HepG2 (cell line): Measurements from ENCODE around the gene PARN. TPM values are rescaled to one million over a fixed set of nuclear protein-coding genes. Genes with fewer than 3 reads are reported as not detected.

ENCODE experiments used
- ATF7 ChIP-seq, 2 experiments: fragments of 450-650 bp in 1 of 2; sonication (generic) in 1 of 2; formaldehyde crosslinking in 1 of 2; IDR thresholded peaks; 2 replicates each; pipeline versions ENCODE4 v1.4.0 to v1.6.1; 2016 to 2020; ENCODE audit warnings: antibody characterized with exemption in 1 of 2, mild to moderate bottlenecking in 1 of 2, missing genetic modification reagents in 1 of 2
- HMGA1 ChIP-seq: sonication (generic); formaldehyde crosslinking; conservative IDR thresholded peaks from 2 replicates; pipeline ENCODE4 v1.4.0; 2020; ENCODE audit warnings: missing genetic modification reagents
- HNRNPK ChIP-seq: fragments of 200-400 bp; formaldehyde crosslinking; IDR thresholded peaks from 2 replicates; pipeline ENCODE4 v1.6.1; 2018; ENCODE audit warnings: low read length, low read depth, moderate library complexity, mild to moderate bottlenecking; ENCODE audit not compliant: poor library complexity, severe bottlenecking
- KDM2A ChIP-seq: sonication (generic); formaldehyde crosslinking; IDR thresholded peaks from 2 replicates; pipeline ENCODE4 v1.4.0; 2020; ENCODE audit warnings: low read depth, missing genetic modification reagents, borderline replicate concordance
- MATR3 ChIP-seq: sonication (generic); formaldehyde crosslinking; IDR thresholded peaks from 2 replicates; pipeline ENCODE4 v1.4.0; 2020; ENCODE audit warnings: missing genetic modification reagents
- MXI1 ChIP-seq: IDR thresholded peaks from 3 replicates; pipeline ENCODE4 v1.6.1; 2012; ENCODE audit warnings: low read depth, low read length, inconsistent platforms, borderline replicate concordance
- SIN3A ChIP-seq: IDR thresholded peaks from 2 replicates; pipeline ENCODE4 v1.6.1; 2011; ENCODE audit warnings: low read depth, mild to moderate bottlenecking, control low read depth, low read length, borderline replicate concordance
- SIN3B ChIP-seq: fragments of 150-350 bp; IDR thresholded peaks from 2 replicates; pipeline ENCODE4 v1.6.1; 2014; ENCODE audit warnings: low read length
- SNAI1 ChIP-seq: sonication (generic); formaldehyde crosslinking; IDR thresholded peaks from 2 replicates; pipeline ENCODE4 v1.5.0; 2020; ENCODE audit warnings: mild to moderate bottlenecking, missing genetic modification reagents, borderline replicate concordance
- TAF1 ChIP-seq: sonication (generic); formaldehyde crosslinking; IDR thresholded peaks from 2 replicates; pipeline ENCODE4 v1.4.0; 2020; ENCODE audit warnings: missing genetic modification reagents
- TOE1 ChIP-seq: sonication (generic); formaldehyde crosslinking; IDR thresholded peaks from 2 replicates; pipeline ENCODE4 v1.4.0; 2020; ENCODE audit warnings: mild to moderate bottlenecking, missing genetic modification reagents
- ZBTB38 ChIP-seq: sonication (generic); formaldehyde crosslinking; IDR thresholded peaks from 2 replicates; pipeline ENCODE4 v1.5.1; 2020; ENCODE audit warnings: mild to moderate bottlenecking, missing genetic modification reagents
- ZC3H13 ChIP-seq: sonication (generic); formaldehyde crosslinking; IDR thresholded peaks from 2 replicates; pipeline ENCODE4 v1.8.1; 2023; ENCODE audit warnings: mild to moderate bottlenecking, missing genetic modification reagents, moderate library complexity
- ZNF850 ChIP-seq: sonication (generic); formaldehyde crosslinking; conservative IDR thresholded peaks from 2 replicates; pipeline ENCODE4 v1.9.0; 2021; ENCODE audit warnings: mild to moderate bottlenecking, missing genetic modification reagents
- polyA plus RNA-seq, 8 experiments: library from polyadenylated mRNA; depleted of rRNA in 3 of 8; stranded (reverse) in 7 of 8; unstranded in 1 of 8; fragments of >200 nt; fragmentation: Illumina TruSeq in 4 of 8; extraction: Trizol in 4 of 8; gene quantifications; 2 replicates each; pipeline versions ENCODE4 v1.2.1 to v1.2.3, GENCODE V29; 2011 to 2016; ENCODE audit warnings: low read depth in 4 of 8, missing spikeins in 1 of 8, mixed read lengths in 1 of 8; ENCODE audit not compliant: insufficient read depth in 1 of 8
- total RNA-seq, 5 experiments: library from RNA; depleted of rRNA; stranded (reverse); fragments of >200 nt; fragmentation: Illumina TruSeq; extraction: Trizol; gene quantifications; 2 replicates each; pipeline ENCODE4 v1.2.3, GENCODE V29; 2016; ENCODE audit warnings: low read depth in 1 of 5
- TF ChIP-seq, protein P1 (sequence below): sonication (generic); formaldehyde crosslinking; IDR thresholded peaks from 2 replicates; pipeline ENCODE4 v1.4.0; 2020; ENCODE audit warnings: missing genetic modification reagents
- TF ChIP-seq, protein P2 (sequence below): sonication (generic); formaldehyde crosslinking; IDR thresholded peaks from 2 replicates; pipeline ENCODE4 v1.5.0; 2020; ENCODE audit warnings: mild to moderate bottlenecking, missing genetic modification reagents, borderline replicate concordance
- TF ChIP-seq, protein P3 (sequence below): conservative IDR thresholded peaks from 2 replicates; pipeline ENCODE4 v1.6.1; 2018; ENCODE audit warnings: missing genetic modification reagents
- TF ChIP-seq, protein P4 (sequence below): IDR thresholded peaks from 2 replicates; pipeline ENCODE4 v1.6.1; 2012; ENCODE audit warnings: low read depth, low read length, improper control_type of control experiment
- TF ChIP-seq, protein P5 (sequence below): sonication (generic); formaldehyde crosslinking; conservative IDR thresholded peaks from 2 replicates; pipeline ENCODE4 v1.8.0; 2022; ENCODE audit warnings: mild to moderate bottlenecking, moderate library complexity, missing genetic modification reagents

Gene PARN
- total and polyA plus RNA-seq, 2 of the 13 experiments (the other 11 are each of a cell fraction or from before 2014, with no cell fraction given) = 13.3 to 47.6 TPM

DNA sequence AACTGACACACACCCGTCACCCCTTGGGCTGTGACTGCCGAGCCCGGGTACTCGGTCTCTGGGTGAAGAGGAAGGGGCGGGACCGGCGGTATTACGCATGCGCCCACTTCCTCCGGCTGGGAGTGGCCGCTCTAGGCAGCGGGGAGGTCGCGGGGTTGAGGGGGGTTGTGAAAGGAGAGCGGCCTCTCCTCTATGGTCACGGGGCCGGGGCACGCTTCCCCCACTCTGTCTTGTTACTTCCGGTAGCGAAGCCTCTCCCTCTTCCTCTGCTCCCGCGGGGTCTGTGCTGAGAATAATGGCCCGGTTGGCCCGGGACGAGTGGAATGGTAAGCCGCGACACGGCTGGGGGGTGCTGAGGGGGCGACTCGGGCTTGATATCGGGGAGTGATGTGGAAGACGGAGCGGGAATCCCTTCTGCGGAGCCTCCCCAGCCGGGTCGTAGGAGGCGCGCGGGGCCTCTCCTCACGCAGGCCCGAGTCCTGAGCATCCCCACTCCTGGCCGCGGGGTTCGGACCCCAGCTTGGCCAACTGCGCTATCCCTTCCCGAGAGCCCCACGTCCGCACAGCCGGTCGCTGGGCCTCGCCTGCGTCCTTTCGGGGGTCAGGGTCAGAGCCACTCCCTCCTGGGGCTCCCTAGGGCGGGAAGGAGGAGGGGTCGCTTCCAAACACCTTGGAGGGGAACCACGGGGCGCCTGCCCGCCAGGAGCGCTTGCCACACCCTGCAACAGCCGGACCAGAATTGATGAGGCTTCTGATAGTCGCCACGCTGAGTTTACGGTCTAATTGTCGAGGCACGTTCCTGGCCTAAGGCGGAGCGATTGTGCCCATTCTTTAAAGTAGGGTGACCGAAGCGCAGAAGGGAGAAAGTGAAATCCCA lies 2.9 kb upstream of the PARN start, which contains the start of gene BFAR (continued):
- peak; percentile 10 for TF ChIP-seq HNRNPK
- peak; percentile 95; the same call in 1 of the 3 replicates for TF ChIP-seq MXI1
- TF ChIP-seq, protein P1, sequence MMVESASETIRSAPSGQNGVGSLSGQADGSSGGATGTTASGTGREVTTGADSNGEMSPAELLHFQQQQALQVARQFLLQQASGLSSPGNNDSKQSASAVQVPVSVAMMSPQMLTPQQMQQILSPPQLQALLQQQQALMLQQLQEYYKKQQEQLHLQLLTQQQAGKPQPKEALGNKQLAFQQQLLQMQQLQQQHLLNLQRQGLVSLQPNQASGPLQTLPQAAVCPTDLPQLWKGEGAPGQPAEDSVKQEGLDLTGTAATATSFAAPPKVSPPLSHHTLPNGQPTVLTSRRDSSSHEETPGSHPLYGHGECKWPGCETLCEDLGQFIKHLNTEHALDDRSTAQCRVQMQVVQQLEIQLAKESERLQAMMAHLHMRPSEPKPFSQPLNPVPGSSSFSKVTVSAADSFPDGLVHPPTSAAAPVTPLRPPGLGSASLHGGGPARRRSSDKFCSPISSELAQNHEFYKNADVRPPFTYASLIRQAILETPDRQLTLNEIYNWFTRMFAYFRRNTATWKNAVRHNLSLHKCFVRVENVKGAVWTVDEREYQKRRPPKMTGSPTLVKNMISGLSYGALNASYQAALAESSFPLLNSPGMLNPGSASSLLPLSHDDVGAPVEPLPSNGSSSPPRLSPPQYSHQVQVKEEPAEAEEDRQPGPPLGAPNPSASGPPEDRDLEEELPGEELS (CRISPR knock-in tag) = peak; percentile 55; the same call in 1 of the 2 replicates
- TF ChIP-seq ZNF850 (CRISPR knock-in tag) = 0 out of 2 replicates have a peak, but pooled peaks have one; percentile 52
- TF ChIP-seq, protein P2, sequence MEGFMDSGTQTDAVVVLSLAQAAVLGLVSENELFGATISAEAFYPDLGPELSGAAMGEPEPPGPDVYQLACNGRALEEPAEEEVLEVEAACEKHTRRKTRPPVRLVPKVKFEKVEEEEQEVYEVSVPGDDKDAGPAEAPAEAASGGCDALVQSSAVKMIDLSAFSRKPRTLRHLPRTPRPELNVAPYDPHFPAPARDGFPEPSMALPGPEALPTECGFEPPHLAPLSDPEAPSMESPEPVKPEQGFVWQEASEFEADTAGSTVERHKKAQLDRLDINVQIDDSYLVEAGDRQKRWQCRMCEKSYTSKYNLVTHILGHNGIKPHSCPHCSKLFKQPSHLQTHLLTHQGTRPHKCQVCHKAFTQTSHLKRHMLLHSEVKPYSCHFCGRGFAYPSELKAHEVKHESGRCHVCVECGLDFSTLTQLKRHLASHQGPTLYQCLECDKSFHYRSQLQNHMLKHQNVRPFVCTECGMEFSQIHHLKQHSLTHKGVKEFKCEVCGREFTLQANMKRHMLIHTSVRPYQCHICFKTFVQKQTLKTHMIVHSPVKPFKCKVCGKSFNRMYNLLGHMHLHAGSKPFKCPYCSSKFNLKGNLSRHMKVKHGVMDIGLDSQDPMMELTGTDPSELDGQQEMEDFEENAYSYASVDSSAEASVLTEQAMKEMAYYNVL (CRISPR knock-in tag) = peak; percentile 67
- peak; percentile 96 for TF ChIP-seq SIN3A
- peak; percentile 36; the same call in 1 of the 2 replicates for TF ChIP-seq TOE1 (CRISPR knock-in tag)
- peak; percentile 66; the same call in 1 of the 2 replicates for TF ChIP-seq ZC3H13 (CRISPR knock-in tag)
- no peak for TF ChIP-seq ATF7 (IDR thresholded peaks at IDR 0.05)
- no peak for TF ChIP-seq ATF7 (CRISPR knock-in tag; IDR thresholded peaks at IDR 0.05)
- TF ChIP-seq, protein P3, sequence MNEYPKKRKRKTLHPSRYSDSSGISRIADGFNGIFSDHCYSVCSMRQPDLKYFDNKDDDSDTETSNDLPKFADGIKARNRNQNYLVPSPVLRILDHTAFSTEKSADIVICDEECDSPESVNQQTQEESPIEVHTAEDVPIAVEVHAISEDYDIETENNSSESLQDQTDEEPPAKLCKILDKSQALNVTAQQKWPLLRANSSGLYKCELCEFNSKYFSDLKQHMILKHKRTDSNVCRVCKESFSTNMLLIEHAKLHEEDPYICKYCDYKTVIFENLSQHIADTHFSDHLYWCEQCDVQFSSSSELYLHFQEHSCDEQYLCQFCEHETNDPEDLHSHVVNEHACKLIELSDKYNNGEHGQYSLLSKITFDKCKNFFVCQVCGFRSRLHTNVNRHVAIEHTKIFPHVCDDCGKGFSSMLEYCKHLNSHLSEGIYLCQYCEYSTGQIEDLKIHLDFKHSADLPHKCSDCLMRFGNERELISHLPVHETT (CRISPR knock-in tag) = peak; percentile 87
- no peak for TF ChIP-seq MATR3 (CRISPR knock-in tag)
- TF ChIP-seq TAF1 = peak; percentile 98
- TF ChIP-seq, protein P4, sequence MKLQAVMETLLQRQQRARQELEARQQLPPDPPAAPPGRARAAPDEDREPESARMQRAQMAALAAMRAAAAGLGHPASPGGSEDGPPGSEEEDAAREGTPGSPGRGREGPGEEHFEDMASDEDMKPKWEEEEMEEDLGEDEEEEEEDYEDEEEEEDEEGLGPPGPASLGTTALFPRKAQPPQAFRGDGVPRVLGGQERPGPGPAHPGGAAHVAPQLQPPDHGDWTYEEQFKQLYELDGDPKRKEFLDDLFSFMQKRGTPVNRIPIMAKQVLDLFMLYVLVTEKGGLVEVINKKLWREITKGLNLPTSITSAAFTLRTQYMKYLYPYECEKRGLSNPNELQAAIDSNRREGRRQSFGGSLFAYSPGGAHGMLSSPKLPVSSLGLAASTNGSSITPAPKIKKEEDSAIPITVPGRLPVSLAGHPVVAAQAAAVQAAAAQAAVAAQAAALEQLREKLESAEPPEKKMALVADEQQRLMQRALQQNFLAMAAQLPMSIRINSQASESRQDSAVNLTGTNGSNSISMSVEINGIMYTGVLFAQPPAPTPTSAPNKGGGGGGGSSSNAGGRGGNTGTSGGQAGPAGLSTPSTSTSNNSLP = peak; percentile 55
- TF ChIP-seq, protein P5, sequence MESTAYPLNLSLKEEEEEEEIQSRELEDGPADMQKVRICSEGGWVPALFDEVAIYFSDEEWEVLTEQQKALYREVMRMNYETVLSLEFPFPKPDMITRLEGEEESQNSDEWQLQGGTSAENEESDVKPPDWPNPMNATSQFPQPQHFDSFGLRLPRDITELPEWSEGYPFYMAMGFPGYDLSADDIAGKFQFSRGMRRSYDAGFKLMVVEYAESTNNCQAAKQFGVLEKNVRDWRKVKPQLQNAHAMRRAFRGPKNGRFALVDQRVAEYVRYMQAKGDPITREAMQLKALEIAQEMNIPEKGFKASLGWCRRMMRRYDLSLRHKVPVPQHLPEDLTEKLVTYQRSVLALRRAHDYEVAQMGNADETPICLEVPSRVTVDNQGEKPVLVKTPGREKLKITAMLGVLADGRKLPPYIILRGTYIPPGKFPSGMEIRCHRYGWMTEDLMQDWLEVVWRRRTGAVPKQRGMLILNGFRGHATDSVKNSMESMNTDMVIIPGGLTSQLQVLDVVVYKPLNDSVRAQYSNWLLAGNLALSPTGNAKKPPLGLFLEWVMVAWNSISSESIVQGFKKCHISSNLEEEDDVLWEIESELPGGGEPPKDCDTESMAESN = peak; percentile 64; the same call in 1 of the 2 replicates
- no peak for TF ChIP-seq HMGA1 (CRISPR knock-in tag)
- TF ChIP-seq ZBTB38 = peak; percentile 92
- peak; percentile 93 for TF ChIP-seq KDM2A (CRISPR knock-in tag)
- TF ChIP-seq SIN3B = no peak; the same call in 1 of the 2 replicates
- TF ChIP-seq SNAI1 = no peak
